HL-60/S4 treated with phorbol 12-myristate 13-acetate at 8.2 ng/mL for 4 days and 3 days (cell line): Measurements from ENCODE around the gene VSIG10L2.

ENCODE experiments used
- in situ Hi-C: fragments of 300-500 bp; cut with MboI; formaldehyde crosslinking; loops from 2 replicates; pipeline ENCODE4 v1.15.0; 2022; ENCODE audit warnings: low sequenced_read_pairs

VSIG10L2 gene

DNA sequence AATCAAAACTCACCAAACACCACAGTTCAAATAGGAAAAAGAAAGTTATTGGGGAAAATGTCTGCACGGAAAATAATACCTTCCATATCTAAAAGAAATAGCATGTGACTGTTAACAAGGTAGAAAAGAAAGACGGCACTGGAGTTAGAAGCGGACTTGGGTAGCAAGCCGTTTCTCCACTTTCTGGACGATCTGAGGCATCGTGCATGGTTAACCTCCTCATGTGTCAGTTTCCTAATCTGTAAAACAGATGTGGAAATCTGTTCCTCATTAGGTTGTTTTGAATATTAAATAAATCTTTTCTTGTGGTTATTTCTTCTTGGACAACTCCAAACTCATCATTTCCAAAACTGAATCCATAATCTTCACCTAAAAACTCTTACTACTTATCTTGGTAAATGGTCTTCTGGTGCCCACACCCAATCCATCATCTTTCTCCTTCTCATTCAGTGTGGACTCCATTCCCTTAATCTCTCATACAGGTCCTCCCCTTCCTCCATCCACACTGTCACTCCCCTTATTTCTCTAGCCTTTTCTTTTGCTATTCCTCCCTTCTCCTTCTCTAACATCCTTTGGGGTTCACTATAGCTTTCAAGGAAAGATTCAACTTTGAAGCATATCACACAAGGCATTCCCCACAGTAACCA lies 53.5 kb downstream of the VSIG10L2 start:
- in situ Hi-C loops = no loop called here

- in situ Hi-C loops = no loop called here
Observed at GRCh38 chr11:126002181-126002580, 56.3 kb downstream of the VSIG10L2 start.
